Activated T-helper 1 cell treated with Interleukin-2 at 50 U/mL for 16 hours (primary cell): Measurements from ENCODE around the gene ERO1B.
"Not testable (repeated sequence)": the region's sequence is repeated elsewhere in the genome, so short reads cannot be mapped to it uniquely, and the experiment has no call there.

ENCODE experiments used
- DNase-seq: peaks from one replicate; pipeline ENCODE4 v3.0.0-alpha.2; 2020; ENCODE audit warnings: low read depth

The ERO1B gene, protein sequence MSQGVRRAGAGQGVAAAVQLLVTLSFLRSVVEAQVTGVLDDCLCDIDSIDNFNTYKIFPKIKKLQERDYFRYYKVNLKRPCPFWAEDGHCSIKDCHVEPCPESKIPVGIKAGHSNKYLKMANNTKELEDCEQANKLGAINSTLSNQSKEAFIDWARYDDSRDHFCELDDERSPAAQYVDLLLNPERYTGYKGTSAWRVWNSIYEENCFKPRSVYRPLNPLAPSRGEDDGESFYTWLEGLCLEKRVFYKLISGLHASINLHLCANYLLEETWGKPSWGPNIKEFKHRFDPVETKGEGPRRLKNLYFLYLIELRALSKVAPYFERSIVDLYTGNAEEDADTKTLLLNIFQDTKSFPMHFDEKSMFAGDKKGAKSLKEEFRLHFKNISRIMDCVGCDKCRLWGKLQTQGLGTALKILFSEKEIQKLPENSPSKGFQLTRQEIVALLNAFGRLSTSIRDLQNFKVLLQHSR

DNA sequence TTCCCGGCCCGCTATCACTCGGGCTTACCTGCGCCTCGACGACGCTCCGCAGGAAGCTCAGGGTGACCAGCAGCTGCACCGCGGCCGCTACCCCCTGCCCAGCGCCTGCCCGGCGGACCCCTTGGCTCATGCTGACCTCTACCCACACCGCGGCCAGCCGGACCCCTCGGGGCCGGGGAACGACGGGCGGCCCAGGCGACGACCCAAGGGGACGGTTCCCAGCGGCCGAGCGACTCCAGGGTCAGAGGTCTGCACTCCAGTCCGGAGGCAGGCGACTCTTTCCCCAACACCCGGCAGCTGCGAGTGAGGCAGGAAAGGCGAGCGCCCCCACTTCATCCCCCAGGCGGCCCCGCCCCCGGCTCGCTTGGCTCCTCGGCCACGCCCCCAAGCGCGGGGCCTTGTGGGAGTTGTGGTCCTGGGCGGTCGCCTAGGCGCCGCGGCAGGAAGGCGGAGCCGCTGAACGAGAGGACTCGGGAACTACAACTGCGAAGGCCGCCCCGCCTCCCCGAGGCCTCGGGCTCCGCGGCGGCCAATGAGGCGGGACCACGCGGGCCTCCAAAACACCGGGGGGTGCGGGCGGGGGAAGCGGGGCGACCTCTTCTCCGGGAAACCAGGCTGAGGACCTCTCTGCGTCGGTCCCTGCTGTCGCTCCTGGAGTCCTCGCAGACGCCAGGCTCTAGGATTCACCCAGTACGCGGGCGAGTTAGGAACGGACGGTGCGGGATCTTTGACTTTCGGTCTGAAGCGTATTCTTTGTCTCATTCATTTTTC, at the start of gene ERO1B:
ERO1B (minus strand) TSS at position 305 of the 771 bp plus-strand sequence; CDS start at position 130, 175 bp downstream.
- peak; percentile 97 for DNase-seq

GRCh38 chr1:236331412-236331811, 49.7 kb upstream of the ERO1B start:
- DNase-seq = not testable (repeated sequence)

DNA sequence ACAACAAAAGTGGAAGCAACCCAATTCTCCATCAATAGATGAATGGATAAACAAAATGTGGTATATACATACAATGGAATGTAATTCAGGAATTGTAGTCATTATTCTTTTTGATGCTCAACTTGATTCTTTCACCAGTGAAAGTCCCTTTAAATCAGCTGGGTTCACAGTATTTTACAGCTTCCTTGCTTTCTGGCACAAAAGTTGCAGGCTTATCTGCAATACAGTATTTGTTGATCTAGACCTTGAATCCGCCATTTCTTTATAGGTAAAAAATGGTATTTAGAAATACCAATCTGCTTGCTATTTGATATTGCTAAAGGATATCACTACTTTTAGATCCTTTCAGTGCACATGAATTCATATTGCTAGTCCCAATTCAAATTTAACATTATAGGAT, 44.7 kb upstream of the ERO1B start:
- DNase-seq = no peak

DNA sequence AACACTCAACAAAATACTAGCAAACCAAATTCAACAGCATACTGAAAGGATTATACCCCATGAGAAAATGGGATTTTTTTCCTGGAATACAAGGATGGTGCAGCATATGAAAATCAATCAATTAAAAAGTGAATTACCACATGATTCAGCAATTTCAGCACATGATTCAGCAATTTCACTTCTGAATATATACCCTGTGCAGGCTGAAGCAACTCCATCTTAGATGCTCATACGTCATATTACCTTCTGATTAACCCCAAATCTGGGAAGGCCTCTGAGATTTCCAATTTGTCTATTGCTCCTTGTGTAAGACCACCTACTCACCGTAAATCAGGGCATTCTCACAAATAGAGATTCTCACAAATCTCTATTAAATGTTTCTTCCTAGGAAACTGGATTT, 43.8 kb upstream of the ERO1B start:
- DNase-seq = no peak

- DNase-seq = no peak
Observed at GRCh38 chr1:236323819-236324411, 42.2 kb upstream of the ERO1B start.

DNA sequence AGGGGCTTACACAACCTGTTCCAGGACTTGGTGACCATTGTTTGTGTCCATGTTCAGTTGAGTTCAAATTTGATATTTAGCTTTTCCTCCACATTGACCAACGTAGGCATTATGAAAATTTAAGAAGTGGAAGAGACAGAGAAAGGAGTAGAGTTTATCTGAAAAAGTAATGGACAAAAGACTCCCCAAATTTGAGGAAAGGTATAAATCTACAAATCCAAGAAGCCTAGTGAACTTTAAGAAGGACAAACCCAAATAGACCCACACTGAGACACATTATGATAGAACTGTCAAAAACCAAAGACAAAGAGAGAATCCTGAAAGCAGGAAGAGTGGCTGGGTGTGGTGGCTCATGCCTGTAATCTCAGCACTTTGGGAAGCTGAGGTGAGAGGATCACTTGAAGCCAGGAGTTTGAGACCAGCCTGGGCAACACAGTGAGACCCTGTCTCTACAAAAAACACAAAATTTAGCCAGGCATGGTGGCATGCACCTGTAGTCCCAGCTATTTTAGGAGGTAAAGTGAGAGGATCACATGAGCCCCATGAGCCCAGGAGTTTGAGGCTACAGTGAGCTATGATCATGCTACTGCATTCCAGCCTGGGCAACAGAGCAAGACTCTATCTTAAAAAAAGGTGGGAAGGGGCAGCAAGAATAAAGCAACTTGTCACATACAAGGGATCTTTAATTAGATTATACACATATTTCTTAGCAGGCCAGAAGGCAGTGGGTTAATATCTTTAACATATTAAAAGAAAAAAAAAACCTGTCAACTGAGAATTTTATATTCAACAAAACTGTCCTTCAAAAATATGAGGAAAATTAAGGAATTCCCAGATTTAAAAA, 41.0 kb upstream of the ERO1B start:
- no peak for DNase-seq

DNA sequence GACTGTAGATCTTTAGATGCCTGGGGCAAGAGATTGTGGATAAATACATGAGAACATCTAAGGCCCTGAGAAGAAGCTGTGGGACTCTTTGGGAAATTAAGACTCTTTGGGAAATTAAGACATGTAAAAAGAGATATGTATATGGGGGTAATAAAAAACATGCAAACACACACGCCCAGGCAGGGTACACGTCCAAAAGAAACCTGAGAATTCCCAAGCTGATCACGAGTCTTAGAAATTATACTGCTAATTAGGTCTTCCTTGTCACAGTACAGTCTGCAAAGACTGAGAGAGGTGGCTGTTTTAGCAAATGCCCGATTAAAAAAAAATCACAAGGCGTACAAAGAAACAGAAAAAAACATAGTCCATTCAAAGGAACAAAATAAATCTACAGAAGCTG, 39.3 kb upstream of the ERO1B start:
- no peak for DNase-seq

- DNase-seq = no peak
Observed at GRCh38 chr1:236320671-236321070, 38.9 kb upstream of the ERO1B start.

GRCh38 chr1:236320214-236320613, 38.5 kb upstream of the ERO1B start:
- DNase-seq = no peak

DNA sequence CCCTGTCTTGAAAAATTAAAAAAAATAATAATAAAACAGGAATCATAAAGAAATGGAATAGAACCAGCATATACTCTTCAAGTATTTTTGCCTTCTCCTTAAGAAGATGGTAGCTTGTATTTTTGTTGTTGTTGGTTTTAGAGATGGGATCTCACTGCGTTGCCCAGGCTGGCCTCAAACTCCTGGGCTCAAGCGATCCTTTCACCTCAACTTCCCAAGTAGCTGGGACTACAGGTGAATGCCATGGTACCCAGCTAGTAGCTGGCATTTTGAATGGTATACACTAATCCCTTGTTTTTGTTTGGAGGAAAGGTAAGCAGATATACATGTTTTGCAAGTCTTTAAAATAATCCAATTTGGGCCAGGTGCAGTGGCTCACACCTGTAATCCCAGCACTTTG, 34.7 kb upstream of the ERO1B start:
- no peak for DNase-seq

- DNase-seq = no peak
Observed at GRCh38 chr1:236315518-236315917, 33.8 kb upstream of the ERO1B start.

DNA sequence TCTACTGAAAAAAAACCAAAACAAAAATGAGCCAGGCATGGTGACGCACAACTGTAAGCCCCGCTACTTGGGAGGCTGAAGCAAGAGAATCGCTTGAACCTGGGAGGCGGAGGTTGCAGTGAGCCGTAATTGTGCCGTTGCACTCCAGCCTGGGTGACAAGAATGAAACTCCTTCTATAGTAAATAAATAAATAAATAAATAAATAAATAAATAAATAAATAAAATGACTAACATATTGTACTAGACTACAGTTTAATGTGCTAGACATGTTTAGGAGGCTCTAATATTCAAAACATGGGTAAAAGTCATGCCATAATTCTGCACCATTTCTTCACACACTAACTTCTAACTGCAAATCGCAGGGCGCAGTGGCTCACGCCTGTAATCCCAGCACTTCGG, 33.3 kb upstream of the ERO1B start:
- no peak for DNase-seq

- not testable (repeated sequence) for DNase-seq
Observed at GRCh38 chr1:236314050-236314449, 32.3 kb upstream of the ERO1B start.

- no peak for DNase-seq
Observed at GRCh38 chr1:236313427-236313826, 31.7 kb upstream of the ERO1B start.

DNA sequence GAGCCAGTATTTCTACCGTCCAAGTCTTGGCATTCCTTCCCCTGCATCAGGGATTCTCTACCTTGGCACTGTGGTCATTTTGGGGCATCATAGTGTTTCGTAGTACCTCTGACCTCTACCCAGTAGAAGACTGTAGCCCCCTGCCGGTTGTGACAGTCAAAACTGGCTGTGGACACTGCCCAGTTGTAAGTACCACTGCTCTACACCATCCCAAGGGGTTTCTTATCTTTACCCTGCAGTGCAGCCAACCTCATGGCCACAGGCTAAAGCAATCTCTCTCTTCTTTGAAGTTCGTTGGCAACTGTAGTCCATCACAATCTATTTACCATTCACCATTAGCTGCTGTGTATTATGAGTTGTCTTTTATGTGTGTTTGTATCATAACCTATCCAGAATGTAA, 29.3 kb upstream of the ERO1B start:
- DNase-seq = no peak

DNA sequence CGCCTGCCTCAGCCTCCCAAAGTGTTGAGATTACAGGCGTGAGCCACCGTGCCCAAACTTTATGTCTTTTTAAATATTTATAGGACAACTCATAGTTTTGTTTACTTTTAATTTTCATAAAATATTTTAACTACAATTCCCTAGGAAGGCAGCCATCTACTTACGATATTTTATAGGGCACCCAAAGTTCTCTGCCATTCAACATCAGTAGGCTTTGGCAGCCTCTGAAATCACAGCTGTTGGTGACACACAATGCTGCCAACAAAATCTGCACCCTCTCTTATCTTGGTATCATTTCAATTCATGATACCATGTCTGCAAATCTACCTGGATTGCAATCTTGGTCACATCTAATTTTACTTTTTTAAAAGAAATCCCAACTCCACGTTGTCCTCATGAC, 27.1 kb upstream of the ERO1B start:
- DNase-seq = no peak

- no peak for DNase-seq
Observed at GRCh38 chr1:236307435-236307834, 25.7 kb upstream of the ERO1B start.

- no peak for DNase-seq
Observed at GRCh38 chr1:236304682-236305081, 22.9 kb upstream of the ERO1B start.

DNA sequence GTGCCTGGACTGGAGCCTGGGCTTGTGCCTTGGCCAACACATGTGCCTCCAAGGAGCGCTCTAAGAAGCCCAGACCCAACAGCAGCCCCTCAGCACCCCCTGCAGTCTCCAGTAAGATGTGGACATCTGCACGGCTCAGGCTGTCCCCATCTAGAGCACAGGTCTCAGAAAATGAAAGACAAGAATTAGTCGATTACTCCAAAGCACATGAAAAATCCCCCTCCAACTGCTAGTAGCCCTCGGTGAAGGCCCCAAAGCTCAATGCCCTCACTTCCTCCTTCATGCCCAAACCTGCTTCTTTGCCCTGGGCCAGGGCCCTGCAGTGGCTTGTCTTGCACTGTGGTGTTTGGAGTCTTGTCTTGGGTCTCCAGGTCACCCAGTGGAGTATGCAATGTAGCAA, 21.9 kb upstream of the ERO1B start:
- no peak for DNase-seq

DNA sequence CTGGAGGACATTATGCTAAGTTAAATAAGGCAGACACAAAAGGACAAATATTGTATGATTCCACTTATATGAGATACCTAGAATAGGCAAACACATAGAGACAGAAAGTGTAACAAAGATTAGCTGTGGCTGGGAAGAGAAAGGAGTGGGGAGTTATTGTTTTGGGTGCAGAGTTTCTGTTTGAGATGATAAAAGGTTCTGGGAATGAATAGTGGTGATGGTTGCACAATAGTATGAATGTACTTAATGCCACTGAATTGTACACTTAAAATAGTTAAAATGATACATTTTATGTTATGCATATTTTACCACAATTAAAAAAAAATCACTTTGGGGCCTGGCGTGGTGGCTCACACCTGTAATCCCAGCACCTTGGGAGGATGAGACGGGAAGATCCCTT, 21.2 kb upstream of the ERO1B start:
- DNase-seq = no peak

DNA sequence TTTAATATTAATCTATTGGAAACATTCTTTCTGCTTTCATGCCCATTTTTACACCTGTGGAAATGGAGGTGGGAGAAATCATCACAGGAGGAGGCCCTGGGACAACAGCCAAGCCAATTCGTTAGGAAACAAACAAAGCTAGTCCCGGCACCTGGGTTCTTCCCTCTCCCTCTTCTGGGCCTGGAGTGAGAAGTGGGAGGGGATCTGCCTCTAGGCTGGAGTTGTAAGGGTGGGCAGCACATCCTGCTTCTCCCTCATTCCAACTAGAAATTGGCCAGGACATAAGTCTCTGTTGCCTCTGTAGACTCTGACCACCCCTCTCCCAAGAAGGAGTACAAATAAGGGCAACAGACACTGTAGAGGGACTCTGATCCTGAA, 20.2 kb upstream of the ERO1B start:
- DNase-seq = no peak
